Measurements from ENCODE around the gene EEA1. TPM values are rescaled to one million over a fixed set of nuclear protein-coding genes. Genes with fewer than 3 reads are reported as not detected.

The EEA1 gene
- total RNA-seq, result 14.0 and 15.6 TPM in 2 replicates

GRCh38 chr12:92928962-92929915 lies at the start of gene EEA1:
EEA1 (minus strand) TSS chr12:92929295; CDS start chr12:92929066, 229 bp downstream.

Other genes with a start within 250 kb of the EEA1 start
- not detected in 2 replicates for gene PLEKHG7, start 226.3 kb downstream of the EEA1 start, total RNA-seq